Measurements from ENCODE around the gene TNFRSF18.

The TNFRSF18 gene

DNA sequence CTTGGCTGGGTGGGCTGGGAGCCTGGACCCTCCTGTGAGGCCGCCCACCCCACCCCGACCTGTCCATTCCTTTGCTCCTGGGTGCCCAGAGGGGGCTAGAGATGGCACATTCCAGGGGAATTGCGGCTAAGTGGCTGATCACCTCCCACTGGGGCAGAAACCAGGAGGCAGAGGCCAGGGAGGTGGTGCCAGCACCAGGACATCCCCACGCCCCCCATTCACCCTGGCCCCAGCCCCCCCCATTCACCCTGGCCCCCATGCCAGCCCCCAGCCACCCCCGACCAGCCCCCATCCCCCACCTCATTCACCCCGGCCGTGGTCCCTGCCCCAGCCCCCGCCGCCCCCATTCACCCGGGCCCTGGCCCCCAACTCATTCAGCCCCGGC is 33.9 kb upstream of the TNFRSF18 start:
- DNase-seq (ENCODE audit: low read depth): no peak

DNA sequence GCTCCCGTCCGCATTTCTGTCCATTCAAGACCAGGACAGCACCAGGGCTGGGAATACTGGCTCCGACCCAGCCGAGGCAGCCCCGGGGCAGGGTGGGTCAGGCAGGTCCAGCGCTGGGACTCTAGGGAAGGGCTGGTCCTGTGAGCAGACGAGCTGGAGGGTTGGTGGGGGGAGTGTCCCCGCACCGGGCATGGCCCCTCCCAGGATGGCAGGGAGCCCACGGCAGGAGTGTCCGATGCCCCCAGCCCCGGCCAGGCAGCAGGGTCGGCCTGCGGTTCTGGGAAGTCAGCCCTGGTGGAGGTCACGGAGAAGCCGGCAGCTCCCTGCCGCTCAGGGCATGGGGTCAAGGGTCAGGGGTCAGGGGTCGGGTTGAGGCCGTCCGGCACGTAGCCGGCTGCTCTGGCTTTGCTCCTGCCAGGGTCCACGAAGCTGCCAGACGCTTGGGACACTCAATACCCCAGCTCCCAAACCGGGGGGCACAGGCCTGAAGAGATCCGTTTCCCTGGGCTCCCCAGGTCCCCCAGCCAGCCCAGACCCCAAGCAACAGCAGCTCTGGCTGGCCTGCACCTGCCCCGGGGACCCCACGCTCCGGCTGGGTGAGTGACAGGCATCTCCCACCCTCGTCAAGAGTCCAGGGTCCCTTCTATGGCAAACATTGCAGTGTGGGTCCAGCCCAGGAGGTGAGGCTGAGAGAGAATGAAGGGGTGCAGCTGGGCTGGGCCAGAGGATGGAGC is 33.4 kb upstream of the TNFRSF18 start:
- DNase-seq (ENCODE audit: low read depth): no peak

DNA sequence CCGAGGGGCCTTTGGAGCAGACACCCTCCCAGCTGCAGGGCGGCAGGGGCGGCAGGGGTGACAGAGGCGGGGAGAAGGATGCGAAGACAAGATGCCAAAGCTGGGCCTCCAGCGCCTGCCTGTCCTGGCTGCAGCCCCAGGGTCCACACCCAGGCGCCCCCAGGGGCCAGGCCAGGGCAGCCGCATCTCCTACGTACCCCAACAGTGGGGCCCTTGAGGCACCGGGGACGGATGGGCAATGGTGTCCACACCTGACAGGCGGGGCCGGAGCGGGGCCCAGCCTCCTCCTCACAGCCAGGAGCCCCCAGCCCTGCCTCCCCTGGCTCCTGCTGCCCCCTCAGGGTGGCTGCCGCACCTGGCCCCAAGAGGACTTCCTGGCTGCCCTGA is 32.8 kb upstream of the TNFRSF18 start:
- no peak for DNase-seq (ENCODE audit: low read depth)

- no peak for DNase-seq (ENCODE audit: low read depth)
These were observed 32.3 kb upstream of the TNFRSF18 start for GRCh38 chr1:1238702-1239178.

GRCh38 chr1:1237874-1238701 is 31.7 kb upstream of the TNFRSF18 start:
- no peak for DNase-seq (ENCODE audit: low read depth)

GRCh38 chr1:1236945-1237873 is 30.8 kb upstream of the TNFRSF18 start:
- DNase-seq (ENCODE audit: low read depth): no peak

DNA sequence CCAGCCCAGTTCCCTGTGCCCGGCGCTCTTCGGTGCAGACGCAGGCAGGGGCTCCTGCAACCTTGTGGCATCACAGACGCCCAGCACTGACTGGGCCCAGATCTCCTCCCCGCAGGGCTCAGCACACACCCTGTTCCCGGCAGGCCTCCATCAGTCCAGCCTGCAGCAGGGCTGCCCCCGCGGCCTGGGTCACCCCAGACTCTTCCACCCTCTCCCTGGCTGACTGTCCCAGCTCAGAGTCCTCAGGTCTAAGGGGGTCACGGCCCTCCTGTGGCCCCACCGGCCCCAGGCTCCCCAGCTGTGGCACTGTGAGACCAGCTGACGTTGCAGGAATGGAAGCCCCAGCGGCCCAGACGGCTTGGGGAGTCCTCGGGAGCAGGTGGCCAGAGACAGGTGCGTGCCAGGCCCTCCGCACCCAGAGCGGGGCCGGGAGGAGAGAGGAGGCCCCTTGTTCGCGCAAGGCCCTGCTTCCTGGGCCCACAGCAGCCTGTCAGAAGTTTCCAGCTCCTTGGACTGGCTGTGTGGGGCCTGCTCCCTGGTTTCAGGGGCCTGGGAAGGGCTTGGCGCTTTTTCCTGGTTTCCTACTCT is 29.9 kb upstream of the TNFRSF18 start:
- no peak for DNase-seq (ENCODE audit: low read depth)

- DNase-seq (ENCODE audit: low read depth): no peak
These were observed 28.8 kb upstream of the TNFRSF18 start for GRCh38 chr1:1235016-1235744.

DNA sequence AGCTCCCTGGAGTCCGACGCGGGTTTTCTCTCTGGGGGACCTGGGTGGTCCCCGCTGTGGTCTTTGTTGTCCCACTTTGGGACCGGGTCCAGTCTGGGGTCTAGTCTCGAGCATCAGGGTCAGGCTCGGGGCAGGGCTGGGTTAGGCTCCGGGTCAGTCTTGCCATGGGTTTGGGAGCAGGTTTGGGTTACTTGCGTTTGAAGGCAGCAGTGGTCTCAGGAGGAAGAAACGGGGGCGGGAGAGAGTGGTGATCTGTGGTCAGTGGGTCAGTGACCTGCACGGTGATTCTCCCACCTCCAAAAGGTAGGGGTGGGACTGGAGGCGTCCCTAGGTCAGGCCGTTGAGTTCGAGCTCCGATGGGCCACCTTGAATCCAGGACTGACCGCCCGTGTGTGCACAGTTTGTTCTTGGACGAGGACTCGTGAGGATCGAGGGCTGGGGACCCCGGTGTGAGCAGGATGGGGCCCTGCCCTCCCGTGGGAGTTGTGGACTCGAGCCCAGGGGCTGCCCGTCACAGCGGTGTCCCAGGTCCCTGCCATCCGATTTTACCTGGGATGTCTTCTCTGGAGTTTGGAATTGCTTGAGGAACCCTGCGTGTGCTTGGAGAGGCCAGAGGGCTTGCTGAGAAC is 27.9 kb upstream of the TNFRSF18 start:
- DNase-seq (ENCODE audit: low read depth): no peak

GRCh38 chr1:1233567-1233892 is 27.1 kb upstream of the TNFRSF18 start:
- no peak for DNase-seq (ENCODE audit: low read depth)

- no peak for DNase-seq (ENCODE audit: low read depth)
These were observed 26.6 kb upstream of the TNFRSF18 start for GRCh38 chr1:1232796-1233566.

DNA sequence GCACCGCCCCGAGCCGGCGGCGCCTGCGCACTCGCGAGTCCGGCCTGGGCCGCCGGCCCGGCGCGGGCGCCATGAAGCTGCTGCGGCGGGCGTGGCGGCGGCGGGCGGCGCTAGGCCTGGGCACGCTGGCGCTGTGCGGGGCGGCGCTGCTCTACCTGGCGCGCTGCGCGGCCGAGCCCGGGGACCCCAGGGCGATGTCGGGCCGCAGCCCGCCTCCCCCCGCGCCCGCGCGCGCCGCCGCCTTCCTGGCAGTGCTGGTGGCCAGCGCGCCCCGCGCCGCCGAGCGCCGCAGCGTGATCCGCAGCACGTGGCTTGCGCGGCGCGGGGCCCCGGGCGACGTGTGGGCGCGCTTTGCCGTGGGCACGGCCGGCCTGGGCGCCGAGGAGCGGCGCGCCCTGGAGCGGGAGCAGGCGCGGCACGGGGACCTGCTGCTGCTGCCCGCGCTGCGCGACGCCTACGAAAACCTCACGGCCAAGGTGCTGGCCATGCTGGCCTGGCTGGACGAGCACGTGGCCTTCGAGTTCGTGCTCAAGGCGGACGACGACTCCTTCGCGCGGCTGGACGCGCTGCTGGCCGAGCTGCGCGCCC is 25.9 kb upstream of the TNFRSF18 start, which contains the start of gene B3GALT6:
Gene B3GALT6 (plus strand): TSS at position 30 of the 588 bp plus-strand sequence. CDS start 42 bp downstream, at position 72.
- DNase-seq (ENCODE audit: low read depth): peak; percentile 16

DNA sequence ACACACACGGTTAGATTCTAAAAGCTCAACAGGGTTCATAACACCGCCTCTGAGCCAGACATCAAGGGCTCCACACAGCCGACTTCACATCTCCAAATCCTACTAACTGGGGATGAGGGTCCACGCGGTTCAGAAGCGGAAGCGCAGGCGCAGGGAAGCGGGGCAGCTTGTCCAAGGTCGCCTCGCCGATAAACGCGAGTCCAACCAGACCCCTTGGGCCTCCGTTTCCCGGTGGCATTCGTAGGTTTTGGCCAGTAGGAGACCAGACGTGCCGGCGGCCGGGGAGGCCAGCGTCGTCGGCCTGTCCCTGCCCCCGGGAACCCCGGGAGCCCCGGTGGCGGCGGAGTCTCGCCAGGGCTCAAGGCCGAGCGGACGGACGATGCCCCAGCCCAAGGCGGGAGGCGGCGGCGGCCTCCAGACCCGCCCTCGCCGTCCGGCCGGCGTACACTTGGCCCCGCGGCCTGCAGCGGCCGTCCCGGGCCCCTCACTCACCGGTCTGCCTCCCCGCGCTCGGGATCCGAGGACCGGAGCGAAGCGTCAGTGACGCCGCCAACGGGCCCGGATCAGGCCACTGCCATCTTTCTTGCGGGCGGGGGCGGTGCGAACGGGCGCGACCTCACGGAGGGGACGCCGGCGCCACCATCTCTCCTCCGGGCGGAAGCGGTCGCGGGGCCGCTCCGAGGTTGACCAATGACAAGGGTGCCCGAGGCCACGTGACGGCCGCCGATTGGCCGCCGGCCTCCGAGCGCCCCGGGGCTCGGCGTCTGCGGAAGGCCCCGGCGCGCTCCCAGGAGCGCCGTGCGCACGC is 25.2 kb upstream of the TNFRSF18 start, which contains the start of gene SDF4:
Gene SDF4 (minus strand): TSS at position 602 of the 808 bp plus-strand sequence. CDS start 3,229 bp downstream, outside the sequence.
- DNase-seq (ENCODE audit: low read depth): peak; percentile 96

- peak; percentile 72 for DNase-seq (ENCODE audit: low read depth)
These were observed 24.4 kb upstream of the TNFRSF18 start for GRCh38 chr1:1230656-1231399.

GRCh38 chr1:1229770-1230169 is 23.4 kb upstream of the TNFRSF18 start:
- no peak for DNase-seq (ENCODE audit: low read depth)

- DNase-seq (ENCODE audit: low read depth): no peak
These were observed 22.4 kb upstream of the TNFRSF18 start for GRCh38 chr1:1228596-1229321.

DNA sequence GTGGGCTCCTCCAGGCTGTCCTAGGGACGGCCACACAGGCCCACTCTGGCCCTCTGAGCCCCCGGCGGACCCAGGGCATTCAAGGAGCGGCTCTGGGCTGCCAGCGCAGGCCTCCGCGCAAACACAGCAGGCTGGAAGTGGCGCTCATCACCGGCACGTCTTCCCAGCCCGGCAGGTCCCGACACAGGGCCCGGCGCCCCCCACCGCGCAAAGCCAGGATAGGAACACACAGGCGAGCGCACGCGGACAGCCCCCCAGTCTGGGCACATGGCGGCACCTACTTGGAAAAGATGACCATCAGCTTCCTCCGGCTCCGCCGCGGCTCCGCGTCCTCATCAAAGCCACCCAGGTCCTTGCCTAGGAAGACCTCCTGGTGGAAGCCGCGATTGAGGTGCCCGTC is 21.8 kb upstream of the TNFRSF18 start:
- no peak for DNase-seq (ENCODE audit: low read depth)
